Measurements from ENCODE around the gene ZNF516. TPM values are rescaled to one million over a fixed set of nuclear protein-coding genes. Genes with fewer than 3 reads are reported as not detected.

The ZNF516 gene
- total RNA-seq, 1 experiment from 2014 or later = 22.6 TPM

DNA sequence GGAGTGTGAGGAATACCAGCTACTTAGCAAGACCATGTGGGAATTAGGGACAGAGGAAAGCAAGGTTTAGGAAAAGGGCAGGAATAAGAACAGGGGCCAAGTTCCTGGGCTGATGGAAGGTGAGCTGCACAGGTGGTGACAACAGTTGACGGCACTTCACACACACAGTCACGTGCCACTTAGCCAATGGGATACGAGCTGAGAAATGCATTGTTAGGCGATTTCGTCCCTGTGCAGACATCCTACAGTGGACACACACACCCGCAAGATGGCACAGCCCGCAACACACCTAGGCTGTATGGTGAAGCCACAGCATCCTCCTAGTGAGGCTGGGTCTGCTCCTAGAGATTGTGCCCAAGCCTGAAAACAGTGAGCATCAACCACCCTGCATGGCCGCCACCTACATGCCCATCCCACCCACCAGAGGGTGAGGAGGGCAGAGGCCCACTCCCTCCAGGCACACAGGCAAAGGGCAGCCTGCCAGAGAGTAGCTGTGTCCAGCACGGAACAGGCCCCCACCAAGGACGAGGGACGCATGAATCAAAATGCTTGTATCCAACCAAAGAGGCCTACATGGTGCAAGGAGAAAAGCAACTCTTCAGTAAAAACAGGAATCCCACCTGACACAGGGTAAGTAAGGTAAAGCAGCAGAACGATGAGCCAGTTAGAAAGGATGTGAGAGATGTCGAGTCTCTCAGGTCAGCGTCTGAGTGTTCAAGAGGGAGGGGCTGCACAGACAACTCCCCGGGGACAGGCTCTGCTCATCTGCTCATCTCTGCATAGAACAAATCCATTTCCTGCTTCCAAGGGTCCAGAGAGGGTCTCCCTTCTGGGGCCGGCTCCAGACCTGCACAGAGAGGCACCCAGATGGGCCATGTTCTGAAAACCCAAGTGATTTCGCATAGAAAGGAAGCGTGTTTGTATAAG is 51.3 kb downstream of the ZNF516 start:
- no peak overlapping the region for H3K4ac ChIP-seq (ENCODE audit: low read depth, low read length)
- H3K4me2 ChIP-seq (ENCODE audit: insufficient read depth, insufficient read length, low read length) = no peak overlapping the region
- no peaks in the 10 kb centered on the region for H3K79me2 ChIP-seq (ENCODE audit: insufficient read depth, low read length)
- Mint-ChIP-seq H3K27me3 (ENCODE audit: low read depth) (no peaks in the 10 kb centered on the region), H3K27ac (peak overlapping the region in 2 of 3 experiments; percentile 5 to 79; a peak in 2 of 7 replicates), H3K9me3 (no peaks in the 10 kb centered on the region), H3K4me3 (no peak overlapping the region), H3K4me1 (peaks cover 10 to 18% of the 10 kb centered on the region in 2 experiments; a peak in 3 of 4 replicates), H3K36me3 (ENCODE audit: insufficient read depth in 1 of 3, low read depth in 3 of 3) (peaks cover 7 to 13% (median 8%) of the 10 kb centered on the region in 3 experiments; a peak in 5 of 7 replicates)
- H2BK120ac ChIP-seq (ENCODE audit: low read depth, low read length, poor library complexity, severe bottlenecking) = no peak overlapping the region
- no peak overlapping the region for H2BK12ac ChIP-seq (ENCODE audit: insufficient read length, low read depth, low read length)
- no peak overlapping the region for H3K18ac ChIP-seq (ENCODE audit: insufficient read length, low read depth, low read length)
- no peak overlapping the region for H3K14ac ChIP-seq (ENCODE audit: insufficient read depth, low read length)
- H3K56ac ChIP-seq (ENCODE audit: insufficient read length, low read depth, low read length) = no peak overlapping the region
- H4K8ac ChIP-seq (replicated peaks; ENCODE audit: insufficient read length, low read depth, low read length) = no peak overlapping the region
- H3K27ac ChIP-seq (ENCODE audit: insufficient read length, low read depth, low read length) = no peak overlapping the region
- no peak overlapping the region for H2BK15ac ChIP-seq (ENCODE audit: low read depth, low read length)
- no peak overlapping the region for H4K91ac ChIP-seq (ENCODE audit: insufficient read length, low read depth, low read length)
- H2BK5ac ChIP-seq (ENCODE audit: insufficient read length, low read length) = no peak overlapping the region
- H2BK20ac ChIP-seq (ENCODE audit: low read depth, low read length, poor library complexity, severe bottlenecking) = no peak overlapping the region
- no peaks in the 10 kb centered on the region for H3K9me3 ChIP-seq (ENCODE audit: control insufficient read depth, low read depth, low read length)
- WGBS (ENCODE audit: extremely low coverage, insufficient read length, low lambda C conversion rate) = no CpG with 5 or more reads among the region's 18 CpGs
- no peak overlapping the region for H4K5ac ChIP-seq (ENCODE audit: insufficient read length, low read depth, low read length)
- H3T11ph ChIP-seq (ENCODE audit: low read length) = no peak overlapping the region
- no peak overlapping the region for H2AK5ac ChIP-seq (ENCODE audit: insufficient read length, low read length)
- no peak overlapping the region for H3K9ac ChIP-seq (ENCODE audit: extremely low read depth, insufficient read length, low read length)
- H3K27me3 ChIP-seq (ENCODE audit: insufficient read depth, low read length) = no peaks in the 10 kb centered on the region
- H3K23me2 ChIP-seq (ENCODE audit: insufficient read length, low read depth, low read length, poor library complexity, severe bottlenecking) = no peaks in the 10 kb centered on the region
- H3K23ac ChIP-seq (ENCODE audit: insufficient read length, low read depth, low read length) = no peak overlapping the region
- no peak for DNase-seq
- TF ChIP-seq, protein P1, sequence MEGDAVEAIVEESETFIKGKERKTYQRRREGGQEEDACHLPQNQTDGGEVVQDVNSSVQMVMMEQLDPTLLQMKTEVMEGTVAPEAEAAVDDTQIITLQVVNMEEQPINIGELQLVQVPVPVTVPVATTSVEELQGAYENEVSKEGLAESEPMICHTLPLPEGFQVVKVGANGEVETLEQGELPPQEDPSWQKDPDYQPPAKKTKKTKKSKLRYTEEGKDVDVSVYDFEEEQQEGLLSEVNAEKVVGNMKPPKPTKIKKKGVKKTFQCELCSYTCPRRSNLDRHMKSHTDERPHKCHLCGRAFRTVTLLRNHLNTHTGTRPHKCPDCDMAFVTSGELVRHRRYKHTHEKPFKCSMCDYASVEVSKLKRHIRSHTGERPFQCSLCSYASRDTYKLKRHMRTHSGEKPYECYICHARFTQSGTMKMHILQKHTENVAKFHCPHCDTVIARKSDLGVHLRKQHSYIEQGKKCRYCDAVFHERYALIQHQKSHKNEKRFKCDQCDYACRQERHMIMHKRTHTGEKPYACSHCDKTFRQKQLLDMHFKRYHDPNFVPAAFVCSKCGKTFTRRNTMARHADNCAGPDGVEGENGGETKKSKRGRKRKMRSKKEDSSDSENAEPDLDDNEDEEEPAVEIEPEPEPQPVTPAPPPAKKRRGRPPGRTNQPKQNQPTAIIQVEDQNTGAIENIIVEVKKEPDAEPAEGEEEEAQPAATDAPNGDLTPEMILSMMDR (conservative IDR thresholded peaks at IDR 0.05) = no peak
- H4K20me1 ChIP-seq (ENCODE audit: control insufficient read depth, insufficient read depth, insufficient read length) = no peaks in the 10 kb centered on the region
- no peak overlapping the region for H2AFZ ChIP-seq (ENCODE audit: low read length)
- H3K4me1 ChIP-seq (ENCODE audit: insufficient read depth, low read length) = no peaks in the 10 kb centered on the region
- H3K79me1 ChIP-seq (ENCODE audit: insufficient read depth, low read depth, low read length, poor library complexity, severe bottlenecking) = no peaks in the 10 kb centered on the region

All from H9 (cell line).